Measurements from ENCODE around the gene ZNF598. TPM values are rescaled to one million over a fixed set of nuclear protein-coding genes. Genes with fewer than 3 reads are reported as not detected.
A peak's percentile ranks its signal among the peaks of the same experiment; 100 is the strongest.
"Not testable (repeated sequence)": the region's sequence is repeated elsewhere in the genome, so short reads cannot be mapped to it uniquely, and the experiment has no call there.

The ZNF598 gene
- total RNA-seq, 6 donors from 2014 or later: 20.1 to 62.8 (median 41.7) TPM

DNA sequence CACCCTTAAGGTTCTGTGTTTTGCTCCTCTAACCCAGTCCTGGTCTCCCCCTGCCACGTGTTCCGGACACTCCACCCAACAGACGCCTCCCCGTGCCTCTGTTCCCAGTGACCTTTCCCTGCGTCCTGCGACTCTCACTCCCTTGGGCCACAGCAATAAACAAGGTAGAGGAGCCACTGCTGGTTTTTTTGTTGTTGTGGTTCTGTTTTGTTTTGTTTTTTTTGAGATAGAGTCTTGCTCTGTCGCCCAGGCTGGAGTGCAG, 6.3 kb upstream of the ZNF598 start:
- Histone ChIP-seq H3K4me3 (no peak overlapping the region), H3K4me1 (peaks cover 10 to 26% (median 14%) of the 10 kb centered on the region in 4 donors), H3K36me3 (no peaks in the 10 kb centered on the region), H3K27me3 (peaks cover 0 to 22% (median 15%) of the 10 kb centered on the region in 4 donors), H3K9me3 (no peaks in the 10 kb centered on the region), H3K27ac (no peak overlapping the region)
- ATAC-seq (ENCODE audit: low FRiP score in 2 of 2): no peak
- 90 to 92% methylated on average over 7 of the region's 7 CpGs for WGBS, 2 donors
- no peak for DNase-seq
- TF ChIP-seq CTCF (IDR thresholded peaks at IDR 0.05) (no peak), POLR2A (IDR thresholded peaks at IDR 0.05) (no peak), EP300 (IDR thresholded peaks at IDR 0.05) (no peak), POLR2AphosphoS5 (IDR thresholded peaks at IDR 0.05) (no peak)

- H3K27ac ChIP-seq: no peak overlapping the region
- peak; percentile 45 to 64 for DNase-seq
These were observed 5.7 kb upstream of the ZNF598 start for GRCh38 chr16:2015117-2015946.

GRCh38 chr16:2013527-2013926, 3.9 kb upstream of the ZNF598 start:
- peak in 1 of 2 donors; percentile 58 for DNase-seq
- Histone ChIP-seq H3K27me3 (no peaks in the 10 kb centered on the region), H3K36me3 (no peaks in the 10 kb centered on the region), H3K27ac (no peak overlapping the region), H3K9me3 (no peaks in the 10 kb centered on the region), H3K4me1 (peaks cover 11 to 24% (median 13%) of the 10 kb centered on the region in 4 donors), H3K4me3 (no peak overlapping the region)
- WGBS, 2 donors: 90 to 98% methylated on average over 15 of the region's 15 CpGs
- ATAC-seq (ENCODE audit: low FRiP score in 2 of 2): no peak
- TF ChIP-seq POLR2AphosphoS5 (IDR thresholded peaks at IDR 0.05) (no peak), EP300 (IDR thresholded peaks at IDR 0.05) (no peak), CTCF (IDR thresholded peaks at IDR 0.05) (no peak), POLR2A (IDR thresholded peaks at IDR 0.05) (no peak)

More at GRCh38 chr16:2015117-2015946, 5.7 kb upstream of the ZNF598 start:
- peak in 1 of 4 donors; percentile 15 for TF ChIP-seq POLR2A (IDR thresholded peaks at IDR 0.05)
- TF ChIP-seq POLR2AphosphoS5 (IDR thresholded peaks at IDR 0.05): no peak
- Histone ChIP-seq H3K9me3 (no peaks in the 10 kb centered on the region), H3K36me3 (no peaks in the 10 kb centered on the region), H3K4me1 (peaks cover 8 to 25% (median 13%) of the 10 kb centered on the region in 4 donors), H3K4me3 (no peak overlapping the region), H3K27me3 (peaks cover 0 to 16% (median 10%) of the 10 kb centered on the region in 4 donors)
- WGBS, 2 donors: 69 to 84% methylated on average over 16 to 24 of the region's 24 CpGs
- peak; percentile 65 to 71 for ATAC-seq (ENCODE audit: low FRiP score in 2 of 2)

GRCh38 chr16:2011726-2012125, 2.1 kb upstream of the ZNF598 start:
- not testable (repeated sequence) for H3K4me3 ChIP-seq; H3K27me3 ChIP-seq; ATAC-seq (ENCODE audit: low FRiP score in 2 of 2); DNase-seq; H3K36me3 ChIP-seq; H3K27ac ChIP-seq; H3K9me3 ChIP-seq
- 84% methylated on average over 9 of the region's 9 CpGs for WGBS, 2 donors
- peaks cover 29 to 42% (median 30%) of the 10 kb centered on the region in 4 donors for H3K4me1 ChIP-seq

DNA sequence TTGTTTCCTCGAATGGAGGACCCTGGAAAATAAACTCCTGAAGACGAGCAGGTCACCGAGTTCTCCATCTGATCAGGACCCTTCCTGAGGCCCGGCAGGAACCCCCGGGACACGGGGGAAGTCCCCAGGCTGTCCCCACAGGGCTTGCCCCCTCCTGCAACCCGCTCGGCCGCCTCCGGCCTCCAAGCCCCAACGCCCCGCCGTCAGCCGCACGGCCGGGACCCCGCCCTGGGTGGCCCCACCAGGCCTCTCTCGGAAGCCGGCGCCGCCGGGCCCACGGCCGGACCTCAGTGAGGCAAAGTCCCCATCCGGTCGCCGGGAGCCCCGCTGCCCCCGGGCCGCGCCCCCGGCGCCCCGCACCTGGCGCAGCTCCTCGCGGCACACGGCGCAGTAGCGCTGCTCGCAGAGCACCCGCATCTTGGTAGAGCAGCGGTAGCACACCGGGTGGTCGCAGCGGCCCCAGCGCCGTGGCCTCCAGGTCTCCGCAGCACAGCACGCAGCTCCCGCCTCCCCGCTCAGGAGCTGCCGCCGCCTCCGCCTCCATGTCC, 383 bp downstream of the ZNF598 start:
- TF ChIP-seq POLR2A (IDR thresholded peaks at IDR 0.05) (no peak), CTCF (IDR thresholded peaks at IDR 0.05) (peak in 2 of 6 experiments; percentile 17 to 22)
- peaks cover 47 to 59% (median 51%) of the 10 kb centered on the region in 4 donors for H3K4me1 ChIP-seq
- H3K4me3 ChIP-seq: peak overlapping the region; percentile 67 to 100 (median 96)
- H3K9me3 ChIP-seq: no peaks in the 10 kb centered on the region
- H3K36me3 ChIP-seq: no peaks in the 10 kb centered on the region
- ATAC-seq (ENCODE audit: low FRiP score in 2 of 2) (peak in 1 of 2 donors; percentile 4), DNase-seq (peak in 1 of 2 donors; percentile 91)
- peak overlapping the region; percentile 85 to 96 (median 94) for H3K27ac ChIP-seq
- WGBS, 2 donors: 1% methylated on average over 30 of the region's 55 CpGs; no CpG with 5 or more reads in 1 of the 2 donors
- H3K27me3 ChIP-seq: no peaks in the 10 kb centered on the region

Data from upper lobe of left lung (tissue), 6 donors.